ENCODE data around the gene WSCD2. TPM values are rescaled to one million over a fixed set of nuclear protein-coding genes. Genes with fewer than 3 reads are reported as not detected.

The WSCD2 gene
- total RNA-seq, 3 donors from 2014 or later = 0.33 to 0.48 (median 0.44) TPM

- Histone ChIP-seq H3K27ac (no peak overlapping the region), H3K4me3 (no peak overlapping the region), H3K9me3 (no peaks in the 10 kb centered on the region), H3K27me3 (no peaks in the 10 kb centered on the region), H3K36me3 (no peaks in the 10 kb centered on the region), H3K4me1 (no peaks in the 10 kb centered on the region)
- no peak for DNase-seq (ENCODE audit: low spot score in 2 of 2)
- intact Hi-C loops (cut with DNase I; ENCODE audit: low total_unique reads) = loop anchor here (5.0 kb wide), 1 partner anchor 951 kb away; no protein-coding TSS in a partner anchor
- TF ChIP-seq CTCF (IDR thresholded peaks at IDR 0.05) (no peak), POLR2AphosphoS5 (IDR thresholded peaks at IDR 0.05) (no peak)
These were observed 14.1 kb downstream of the WSCD2 start for GRCh38 chr12:108143144-108143543.

GRCh38 chr12:108144080-108144479, 15.0 kb downstream of the WSCD2 start:
- no peaks in the 10 kb centered on the region for H3K27me3 ChIP-seq

DNA sequence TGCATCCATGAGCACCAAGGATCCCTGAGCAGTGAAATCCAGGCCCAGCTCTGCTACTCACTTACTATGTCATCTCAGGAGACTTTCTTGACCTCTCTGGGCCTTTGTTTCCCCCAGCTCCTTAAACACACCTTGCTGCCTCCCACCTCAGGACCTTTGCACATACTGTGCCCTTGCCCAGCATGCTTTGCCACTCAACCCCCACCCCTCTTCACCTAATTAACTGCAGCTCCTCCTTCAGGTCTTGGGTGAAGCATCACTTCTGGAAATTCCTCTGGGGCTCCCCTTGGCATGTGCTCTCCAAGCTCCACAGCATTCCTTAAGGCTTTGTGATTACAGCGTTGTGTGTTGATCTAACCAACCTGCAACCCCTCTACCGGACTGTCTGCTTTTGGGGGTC, 15.9 kb downstream of the WSCD2 start:
- H3K4me3 ChIP-seq = no peak overlapping the region
- no peaks in the 10 kb centered on the region for H3K36me3 ChIP-seq
- H3K9me3 ChIP-seq = no peaks in the 10 kb centered on the region
- intact Hi-C loops (cut with DNase I; ENCODE audit: low total_unique reads) = loop anchor here (5.0 kb wide), 1 partner anchor 1132 kb away; no protein-coding TSS in a partner anchor
- H3K4me1 ChIP-seq = no peaks in the 10 kb centered on the region
- no peak for DNase-seq (ENCODE audit: low spot score in 2 of 2)
- no peaks in the 10 kb centered on the region for H3K27me3 ChIP-seq
- no peak overlapping the region for H3K27ac ChIP-seq
- TF ChIP-seq CTCF (IDR thresholded peaks at IDR 0.05) (no peak), POLR2AphosphoS5 (IDR thresholded peaks at IDR 0.05) (no peak), POLR2A (IDR thresholded peaks at IDR 0.05) (no peak)

More at GRCh38 chr12:108144080-108144479, 15.0 kb downstream of the WSCD2 start:
- H3K36me3 ChIP-seq = no peaks in the 10 kb centered on the region
- TF ChIP-seq POLR2AphosphoS5 (IDR thresholded peaks at IDR 0.05) (no peak), POLR2A (IDR thresholded peaks at IDR 0.05) (no peak), CTCF (IDR thresholded peaks at IDR 0.05) (no peak)
- intact Hi-C loops (cut with DNase I; ENCODE audit: low total_unique reads) = loop anchor here (5.0 kb wide), 1 partner anchor 952 kb away; no protein-coding TSS in a partner anchor
- no peaks in the 10 kb centered on the region for H3K9me3 ChIP-seq
- no peak overlapping the region for H3K4me3 ChIP-seq
- no peak overlapping the region for H3K27ac ChIP-seq
- DNase-seq (ENCODE audit: low spot score in 2 of 2) = no peak
- H3K4me1 ChIP-seq = no peaks in the 10 kb centered on the region

DNA sequence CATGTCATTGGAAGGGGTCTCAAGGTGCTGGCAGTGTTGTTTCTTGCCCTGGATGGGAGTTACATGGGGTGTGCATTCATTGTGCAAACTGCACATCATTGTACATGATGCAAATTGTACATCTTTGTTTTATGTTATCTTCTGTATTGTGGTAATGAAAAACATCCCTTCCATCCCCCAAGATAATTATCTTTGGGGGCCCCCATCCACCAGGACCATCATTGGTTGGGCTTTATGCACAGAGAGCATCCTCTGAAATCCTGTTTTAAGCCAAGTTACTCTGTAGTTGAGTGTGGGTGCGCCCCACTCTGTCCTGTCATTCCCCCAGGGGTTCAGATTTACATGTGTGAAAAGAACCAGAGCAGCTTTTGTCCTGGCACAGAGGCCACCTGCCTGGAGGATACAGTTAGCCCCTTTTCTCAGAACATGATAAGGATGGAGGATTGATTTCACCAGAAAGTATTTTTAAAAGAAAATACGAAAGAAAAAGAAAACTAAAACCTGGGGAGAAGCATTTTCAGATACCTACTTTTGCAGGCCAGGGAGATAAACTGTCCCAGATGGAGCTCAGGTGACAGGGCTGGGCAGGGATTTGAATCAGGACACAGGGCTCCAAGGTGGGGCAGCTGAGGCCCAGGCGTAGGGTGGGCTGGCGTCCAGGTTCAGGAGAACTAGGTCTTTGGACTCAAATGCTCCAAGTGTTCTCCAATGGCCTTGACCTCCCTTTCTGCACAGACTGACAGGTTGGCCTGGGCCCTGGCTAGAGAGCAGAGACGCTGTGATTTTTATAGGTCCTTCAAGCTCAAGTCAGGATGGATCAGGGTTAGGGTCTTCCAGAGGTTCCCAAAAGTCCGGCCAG, 17.2 kb downstream of the WSCD2 start:
- Histone ChIP-seq H3K4me3 (no peak overlapping the region), H3K4me1 (no peaks in the 10 kb centered on the region), H3K9me3 (no peaks in the 10 kb centered on the region), H3K36me3 (no peaks in the 10 kb centered on the region), H3K27me3 (no peaks in the 10 kb centered on the region), H3K27ac (no peak overlapping the region)
- DNase-seq (ENCODE audit: low spot score in 2 of 2) = no peak
- intact Hi-C loops (cut with DNase I; ENCODE audit: low total_unique reads) = loop anchor here (5.0 kb wide), 1 partner anchor 1131 kb away; no protein-coding TSS in a partner anchor
- TF ChIP-seq POLR2A (IDR thresholded peaks at IDR 0.05) (no peak), POLR2AphosphoS5 (IDR thresholded peaks at IDR 0.05) (no peak), CTCF (IDR thresholded peaks at IDR 0.05) (no peak)

GRCh38 chr12:108147279-108147678, 18.2 kb downstream of the WSCD2 start:
- no peaks in the 10 kb centered on the region for H3K27me3 ChIP-seq
- no peak overlapping the region for H3K27ac ChIP-seq
- H3K36me3 ChIP-seq = no peaks in the 10 kb centered on the region
- no peak overlapping the region for H3K4me3 ChIP-seq
- DNase-seq (ENCODE audit: low spot score in 2 of 2) = no peak
- intact Hi-C loops (cut with DNase I; ENCODE audit: low total_unique reads) = loop anchor here (5.0 kb wide), 1 partner anchor 1130 kb away; no protein-coding TSS in a partner anchor
- TF ChIP-seq POLR2A (IDR thresholded peaks at IDR 0.05) = no peak
- no peak for TF ChIP-seq CTCF (IDR thresholded peaks at IDR 0.05)
- TF ChIP-seq POLR2AphosphoS5 (IDR thresholded peaks at IDR 0.05) = no peak
- no peaks in the 10 kb centered on the region for H3K4me1 ChIP-seq
- H3K9me3 ChIP-seq = no peaks in the 10 kb centered on the region

Data from breast epithelium (tissue), 4 donors.